Stimulated activated CD8-positive, alpha-beta memory T cell treated with anti-CD3 and anti-CD28 coated beads, Interleukin-12 subunit alpha, Interleukin-12 subunit beta, amount 100 ng/mL, for 1 hour (primary cell): ENCODE measurements around the gene SMIM10L1.

ENCODE experiments used
- DNase-seq: peaks from one replicate; pipeline ENCODE4 v3.0.0-alpha.2; 2020; ENCODE audit warnings: low read depth

The SMIM10L1 gene

DNA sequence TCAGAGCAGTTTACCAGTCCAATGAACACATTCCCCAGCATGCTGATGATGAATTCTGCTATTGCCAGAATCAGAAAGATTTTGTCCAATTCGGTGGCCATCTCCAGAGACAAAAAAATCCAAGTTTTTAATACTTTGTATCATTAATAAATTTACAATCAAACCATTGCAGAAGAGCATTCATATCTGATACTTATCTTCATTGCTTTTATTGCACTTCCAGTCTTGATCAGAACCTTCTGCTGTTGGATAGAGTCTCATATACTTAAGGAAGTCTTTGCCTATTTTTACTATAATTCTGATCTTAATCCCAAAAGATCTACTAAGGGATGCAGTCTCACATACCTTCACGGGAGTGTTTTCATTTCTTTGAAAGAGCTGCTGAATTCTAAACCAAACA is 15.8 kb downstream of the SMIM10L1 start, which contains the start of gene TAS2R42:
TSS of gene TAS2R42 (minus strand) at position 101 of the 400 bp plus-strand sequence. CDS start at position 101, 0 bp downstream.
- DNase-seq, result no peak

- no peak for DNase-seq
Measured at GRCh38 chr12:11202811-11203210, 31.8 kb downstream of the SMIM10L1 start.

- DNase-seq, result no peak
Measured at GRCh38 chr12:11204173-11204572, 33.2 kb downstream of the SMIM10L1 start.

GRCh38 chr12:11209113-11209512 is 38.1 kb downstream of the SMIM10L1 start:
- no peak for DNase-seq
